Uterus (tissue), 2 donors: ENCODE data around the gene DIPK1A.

ENCODE experiments used
- POLR2A ChIP-seq, 2 donors: fragments of 450-650 bp; IDR thresholded peaks; one replicate each; pipeline ENCODE4 v1.6.1; 2016; ENCODE audit warnings: antibody characterized with exemption in 2 of 2, mild to moderate bottlenecking in 1 of 2, moderate library complexity in 1 of 2
- TF ChIP-seq, protein P1 (sequence below), 4 experiments: fragments of 200-600 bp in 2 of 4; fragments of 450-650 bp in 2 of 4; sonication (generic) in 2 of 4; IDR thresholded peaks; one replicate each; pipeline ENCODE4 v1.5.1; 2016 to 2019; ENCODE audit warnings: antibody characterized with exemption in 4 of 4, mild to moderate bottlenecking in 2 of 4, moderate library complexity in 1 of 4

DNA sequence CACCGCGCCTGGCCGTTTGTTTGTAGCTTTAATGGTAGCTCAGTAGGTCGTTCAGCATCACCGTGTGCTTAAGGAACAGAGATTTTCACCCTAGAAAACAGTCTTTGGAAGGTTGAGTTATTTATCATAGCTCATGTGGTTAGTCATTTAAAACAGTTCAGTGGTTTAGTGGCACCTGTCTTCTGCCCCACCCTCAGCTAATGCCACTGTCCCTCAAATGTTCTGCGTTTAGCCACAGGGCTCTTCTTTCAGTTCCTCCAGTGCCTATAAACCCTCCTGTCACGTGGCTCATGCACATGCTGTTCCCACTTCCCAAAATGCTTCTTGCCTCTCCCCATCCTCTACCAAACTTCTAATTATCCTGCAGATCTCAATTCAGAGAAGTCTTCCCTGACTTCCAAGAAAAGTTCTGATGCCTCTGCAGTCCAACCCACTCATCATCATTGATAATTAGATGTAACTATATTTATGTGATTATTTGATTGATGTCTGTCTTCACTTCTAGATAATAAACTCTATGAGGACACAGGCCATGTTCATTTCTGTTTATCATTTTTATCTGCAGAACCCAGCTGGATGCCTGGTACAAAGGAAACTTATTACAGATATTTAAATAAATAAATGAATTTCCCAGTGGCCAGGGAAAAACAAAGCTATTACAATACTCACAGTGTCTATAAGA, 14.4 kb upstream of the DIPK1A start:
- TF ChIP-seq, protein P1, sequence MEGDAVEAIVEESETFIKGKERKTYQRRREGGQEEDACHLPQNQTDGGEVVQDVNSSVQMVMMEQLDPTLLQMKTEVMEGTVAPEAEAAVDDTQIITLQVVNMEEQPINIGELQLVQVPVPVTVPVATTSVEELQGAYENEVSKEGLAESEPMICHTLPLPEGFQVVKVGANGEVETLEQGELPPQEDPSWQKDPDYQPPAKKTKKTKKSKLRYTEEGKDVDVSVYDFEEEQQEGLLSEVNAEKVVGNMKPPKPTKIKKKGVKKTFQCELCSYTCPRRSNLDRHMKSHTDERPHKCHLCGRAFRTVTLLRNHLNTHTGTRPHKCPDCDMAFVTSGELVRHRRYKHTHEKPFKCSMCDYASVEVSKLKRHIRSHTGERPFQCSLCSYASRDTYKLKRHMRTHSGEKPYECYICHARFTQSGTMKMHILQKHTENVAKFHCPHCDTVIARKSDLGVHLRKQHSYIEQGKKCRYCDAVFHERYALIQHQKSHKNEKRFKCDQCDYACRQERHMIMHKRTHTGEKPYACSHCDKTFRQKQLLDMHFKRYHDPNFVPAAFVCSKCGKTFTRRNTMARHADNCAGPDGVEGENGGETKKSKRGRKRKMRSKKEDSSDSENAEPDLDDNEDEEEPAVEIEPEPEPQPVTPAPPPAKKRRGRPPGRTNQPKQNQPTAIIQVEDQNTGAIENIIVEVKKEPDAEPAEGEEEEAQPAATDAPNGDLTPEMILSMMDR (IDR thresholded peaks at IDR 0.05), result no peak
- no peak for TF ChIP-seq POLR2A (IDR thresholded peaks at IDR 0.05)
